ELR (cell line): ENCODE data around the gene DNAH14.
"Not testable (repeated sequence)": the region's sequence is repeated elsewhere in the genome, so short reads cannot be mapped to it uniquely, and the experiment has no call there.

Experiments
- DNase-seq: peaks from one replicate; pipeline ENCODE4 v3.0.0-alpha.2; 2015; ENCODE audit warnings: low read depth

DNAH14 gene

DNA sequence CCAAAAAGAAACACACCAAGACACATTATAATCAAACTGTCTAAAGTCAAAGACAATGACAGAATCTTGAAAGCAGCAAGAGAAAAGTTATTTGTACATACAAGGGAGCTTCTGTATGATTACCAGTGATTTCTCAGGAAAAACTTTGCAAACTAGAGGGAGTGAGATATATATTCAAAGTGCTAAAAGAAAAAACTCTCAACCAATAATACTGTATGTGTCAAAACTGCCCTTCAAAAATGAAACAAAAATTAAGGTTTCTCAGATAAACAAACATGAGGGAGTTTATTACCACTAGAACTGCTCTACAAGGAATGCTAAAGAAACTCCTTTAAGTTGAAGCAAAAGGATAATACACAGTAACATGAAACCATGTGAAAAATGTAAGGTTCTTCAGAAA lies 418.9 kb downstream of the DNAH14 start:
- DNase-seq = no peak

DNA sequence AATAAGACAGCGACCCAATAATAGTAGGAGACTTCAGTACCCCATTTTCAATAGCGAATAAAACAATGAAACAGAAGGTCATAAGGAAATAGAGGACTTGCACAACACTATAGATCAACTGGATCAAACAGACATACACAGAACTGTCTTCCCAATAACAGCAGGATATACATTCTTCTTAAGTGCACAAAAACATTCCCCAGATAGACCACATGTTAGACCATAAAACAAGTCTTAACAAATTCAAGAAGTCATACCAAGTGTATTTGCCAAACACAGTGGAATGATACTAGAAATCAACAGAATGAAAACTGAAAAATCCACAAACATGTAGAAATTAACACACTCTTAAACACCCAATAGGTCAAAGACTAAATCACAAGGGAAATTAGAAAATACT lies 420.4 kb downstream of the DNAH14 start:
- DNase-seq = no peak

DNA sequence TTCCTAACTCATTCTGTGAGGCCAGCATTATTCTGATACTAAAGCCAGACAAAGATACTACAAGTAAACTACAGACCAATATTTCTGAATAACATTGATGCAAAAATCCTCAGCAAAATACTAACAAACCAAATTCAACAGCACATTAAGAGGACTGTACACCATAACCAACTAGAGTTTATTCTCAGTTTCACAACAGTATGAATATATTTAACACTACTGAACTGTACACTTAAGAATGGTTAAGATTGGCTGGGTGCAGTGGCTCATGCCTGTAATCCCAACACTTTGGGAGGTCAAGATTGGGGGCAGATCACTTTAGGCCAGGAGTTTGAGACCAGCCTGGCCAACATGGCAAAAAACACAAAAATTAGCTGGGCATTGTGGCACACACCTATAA lies 421.4 kb downstream of the DNAH14 start:
- DNase-seq = no peak

DNA sequence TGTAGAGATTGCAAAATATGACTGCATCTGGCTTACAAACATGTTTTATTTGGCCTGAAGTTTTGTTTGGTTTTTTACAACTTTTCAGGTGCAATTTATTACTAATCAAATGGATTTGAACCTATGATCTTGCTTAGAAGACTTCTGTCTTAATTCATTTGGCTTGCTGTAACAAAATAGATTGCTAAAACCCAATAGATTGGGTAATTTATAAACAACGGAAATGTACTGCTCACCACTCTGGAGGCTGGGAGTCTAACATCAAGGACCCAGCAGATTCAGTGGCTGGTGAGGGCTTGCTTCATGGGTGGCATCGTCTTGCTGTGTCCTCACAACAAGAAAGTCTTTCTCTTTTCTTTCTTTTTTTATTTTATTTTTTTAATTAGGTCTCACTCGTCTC lies 425.4 kb downstream of the DNAH14 start:
- DNase-seq = no peak

DNA sequence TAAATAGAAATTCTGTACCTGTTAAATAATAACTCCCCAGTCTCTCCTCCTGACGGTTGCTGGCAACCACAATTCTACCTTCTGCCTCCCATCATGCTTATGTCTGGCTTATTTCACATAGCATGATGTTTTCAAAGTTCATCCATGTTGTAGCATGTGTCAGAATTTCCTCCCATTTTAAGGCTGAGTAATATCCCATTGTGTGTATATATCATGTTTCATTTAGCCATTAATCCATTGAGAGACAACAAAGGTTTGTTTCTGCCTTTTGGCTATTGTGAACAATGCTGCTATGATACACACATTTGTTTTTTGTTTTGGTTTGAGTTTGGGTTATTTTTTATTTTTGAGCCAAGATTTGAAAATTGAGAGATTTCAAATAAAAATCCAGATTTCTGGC lies 426.4 kb downstream of the DNAH14 start:
- DNase-seq = no peak

DNA sequence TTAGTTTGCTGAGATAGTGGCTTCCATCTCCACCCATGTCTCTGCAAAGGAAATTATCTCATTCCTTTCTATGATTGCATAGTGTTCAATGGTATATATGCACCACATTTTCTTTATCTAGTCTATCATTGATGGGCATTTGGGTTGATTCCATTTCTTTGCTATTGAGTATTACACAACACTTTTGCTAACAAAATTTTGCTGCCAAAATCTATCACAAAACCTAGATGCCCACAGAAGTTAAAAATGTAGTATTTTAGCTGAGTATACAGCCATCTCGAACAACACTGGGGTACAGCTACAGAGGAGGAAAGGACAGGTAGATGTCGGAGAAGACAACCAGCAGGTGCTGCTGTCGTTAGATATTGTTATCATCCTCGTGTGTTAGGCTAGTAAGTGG lies 430.6 kb downstream of the DNAH14 start:
- DNase-seq = no peak

DNA sequence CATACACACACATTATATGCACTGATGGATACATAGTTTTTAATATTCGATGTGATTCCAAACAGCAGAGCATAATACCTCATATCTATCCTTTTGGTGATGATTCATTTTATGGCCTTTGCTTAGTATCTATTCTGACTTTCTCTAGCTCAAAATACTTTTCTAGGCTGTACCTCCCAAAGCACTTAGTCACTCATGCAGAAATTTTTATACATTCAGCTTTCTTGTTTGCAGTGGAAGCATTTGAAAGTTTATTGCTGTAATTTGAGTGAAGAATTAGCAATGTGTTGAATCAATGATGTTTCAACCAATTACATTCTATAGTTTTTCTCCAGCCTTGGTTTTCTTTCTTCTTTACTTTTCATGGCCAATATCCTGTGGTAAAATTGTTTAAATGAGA lies 431.7 kb downstream of the DNAH14 start:
- peak; percentile 6 for DNase-seq

DNA sequence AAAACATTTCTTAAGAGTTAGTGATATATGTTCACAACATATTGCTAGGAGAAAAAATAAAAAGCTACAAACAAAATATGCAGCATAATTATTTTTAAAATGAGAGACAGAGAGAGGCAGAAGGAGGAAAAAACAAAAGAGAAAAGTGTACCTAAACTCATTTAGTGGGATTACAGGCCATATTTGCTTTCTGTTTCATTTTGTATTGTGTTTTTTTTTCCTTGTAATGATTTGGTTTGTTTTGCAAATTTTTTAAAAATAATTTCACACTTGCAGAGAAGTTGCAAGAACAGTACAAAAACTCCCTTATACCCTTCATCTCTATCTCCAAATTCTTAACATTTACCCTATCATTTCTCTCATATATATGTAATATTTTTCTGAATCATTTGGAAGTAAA lies 433.3 kb downstream of the DNAH14 start:
- no peak for DNase-seq

DNA sequence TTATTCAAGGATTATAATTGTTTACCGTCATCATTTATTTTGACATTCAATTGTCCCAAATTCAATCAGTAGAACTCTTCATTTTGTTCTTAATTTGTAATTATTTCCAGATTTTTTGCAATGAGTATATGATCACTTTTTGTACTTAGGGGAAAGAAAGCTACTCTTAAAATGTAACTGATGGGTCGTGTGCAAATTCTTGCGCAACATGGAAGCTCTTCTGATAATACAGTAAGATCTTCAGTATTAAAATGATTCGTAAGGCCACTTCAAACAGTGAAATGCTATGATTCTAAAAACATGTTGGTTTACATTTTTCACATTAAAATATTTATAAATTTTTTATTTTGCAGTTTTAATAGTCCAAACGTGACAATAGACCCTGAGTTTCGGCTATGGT lies 435.0 kb downstream of the DNAH14 start:
- no peak for DNase-seq

DNA sequence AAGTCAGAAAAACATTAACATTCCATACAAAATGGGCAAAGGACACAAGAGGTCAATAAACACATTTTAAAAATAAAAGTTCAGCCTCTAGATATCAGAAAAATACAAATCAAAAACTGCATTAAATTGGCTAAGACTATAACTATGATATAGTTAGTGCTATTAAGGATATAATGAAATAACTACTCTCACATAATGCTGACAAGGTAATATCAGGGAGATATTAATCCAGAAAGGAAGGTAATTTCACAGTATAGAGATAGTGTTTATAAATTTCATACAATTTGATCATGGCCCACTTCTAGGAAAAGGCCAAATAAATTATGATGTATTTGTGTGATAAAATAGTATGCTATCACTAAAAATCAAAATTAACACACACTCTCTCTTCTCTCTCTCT lies 436.5 kb downstream of the DNAH14 start:
- DNase-seq = no peak

DNA sequence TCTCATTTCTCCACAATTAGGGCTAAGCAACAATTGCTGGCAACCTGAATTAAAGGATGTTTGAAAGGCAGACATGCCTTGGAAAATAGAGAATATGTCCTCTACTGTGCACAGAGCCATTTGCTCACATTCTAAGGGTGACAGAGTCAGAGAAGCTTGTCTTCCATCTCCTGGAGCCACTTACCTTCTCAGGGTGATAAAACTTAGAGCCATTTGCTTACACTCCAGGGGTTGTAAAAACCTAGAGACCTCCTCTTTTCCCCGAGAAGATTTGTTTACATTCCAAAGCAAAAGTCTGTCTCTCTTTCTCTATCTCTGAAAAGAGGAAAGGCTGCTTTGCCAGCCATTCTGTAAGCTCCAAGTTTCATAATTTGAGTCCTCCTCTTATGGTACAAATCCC lies 437.1 kb downstream of the DNAH14 start:
- no peak for DNase-seq

DNA sequence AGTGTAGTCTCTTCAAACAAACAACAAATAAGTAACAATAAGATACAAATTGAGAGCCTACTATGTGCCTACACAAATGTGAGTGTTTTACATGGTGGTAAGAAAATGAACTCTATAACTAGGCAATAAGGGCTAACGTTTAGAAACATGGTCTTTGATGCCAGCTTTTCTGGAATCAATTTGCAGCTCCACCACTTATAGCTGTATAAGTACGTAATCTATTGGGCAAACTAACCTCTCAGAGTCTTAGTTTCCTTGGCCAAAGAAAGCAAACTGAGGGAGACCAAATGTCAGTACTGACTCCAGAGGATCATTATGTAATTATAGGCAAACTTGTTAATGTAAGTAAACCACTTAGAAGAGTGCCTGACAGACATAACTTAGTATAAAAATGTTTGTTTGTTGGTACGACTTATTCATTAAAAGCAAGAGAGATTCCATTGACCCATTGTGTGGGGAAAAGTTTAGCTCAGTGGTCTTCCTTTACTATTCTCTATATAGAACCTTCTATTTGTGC lies 438.6 kb downstream of the DNAH14 start:
- no peak for DNase-seq

DNA sequence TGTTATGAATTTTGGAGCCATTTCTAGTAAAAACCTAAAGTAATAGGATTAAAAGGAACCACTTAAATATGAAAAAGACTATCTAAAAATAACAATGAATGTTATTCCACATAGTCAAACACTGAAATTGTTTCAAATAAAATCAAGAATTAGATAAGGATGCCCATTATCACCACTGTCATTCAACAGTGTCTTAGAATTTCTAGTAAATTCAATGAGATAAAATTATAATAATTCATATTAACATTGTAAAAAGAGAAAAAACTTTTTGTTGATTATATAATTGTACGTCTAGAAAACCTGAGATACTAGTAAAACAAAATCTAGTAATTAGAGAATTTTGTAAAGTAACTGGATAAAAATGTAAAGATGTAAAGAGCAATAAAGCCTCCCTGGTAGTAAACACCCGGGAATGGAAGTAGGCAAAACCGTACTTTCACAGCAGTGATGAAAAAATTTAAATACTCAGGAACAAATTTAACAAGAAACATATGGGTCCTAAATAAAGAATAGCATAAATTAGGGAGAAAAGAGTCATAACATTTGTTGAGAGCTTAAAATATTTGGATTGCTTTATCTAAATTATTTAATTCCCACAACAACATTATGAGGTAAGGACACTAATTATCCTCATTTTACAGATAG lies 442.0 kb downstream of the DNAH14 start:
- no peak for DNase-seq

DNA sequence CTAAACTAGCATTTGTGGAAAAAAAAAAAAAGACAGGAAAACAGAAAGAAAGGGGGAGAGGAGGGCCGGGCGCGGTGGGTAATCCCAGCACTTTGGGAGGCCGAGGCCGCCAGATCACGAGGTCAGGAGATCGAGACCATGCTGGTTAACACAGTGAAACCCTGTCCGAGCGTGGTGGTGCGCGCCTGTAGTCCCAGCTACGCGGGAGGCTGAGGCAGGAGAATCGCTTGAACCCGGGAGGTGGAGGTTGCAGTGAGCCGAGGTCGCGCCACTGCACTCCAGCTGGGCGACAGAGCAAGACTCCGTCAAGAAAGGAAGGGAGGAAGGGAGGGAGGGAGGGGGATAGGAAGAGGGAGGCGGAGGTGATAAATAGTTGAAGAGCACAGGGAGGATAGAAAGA lies 443.7 kb downstream of the DNAH14 start:
- DNase-seq = no peak

DNA sequence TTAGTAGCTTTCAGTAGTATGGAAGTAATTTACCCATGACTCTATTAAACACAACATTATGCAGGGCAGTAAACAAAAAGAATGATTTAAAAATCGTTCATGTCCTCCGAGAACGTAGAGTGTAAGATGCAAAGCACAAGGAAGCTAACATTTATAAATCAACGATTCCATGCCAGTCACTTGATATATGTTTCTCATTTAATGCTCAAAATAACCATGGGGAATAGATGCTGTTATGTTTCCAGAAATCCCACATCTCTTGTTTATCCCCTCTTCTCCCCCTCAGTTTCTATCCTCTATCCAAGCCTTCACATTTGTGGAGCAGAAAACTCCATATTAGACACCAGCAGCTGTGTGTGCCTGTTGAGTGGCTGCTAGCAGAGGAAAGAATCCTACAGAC lies 445.5 kb downstream of the DNAH14 start:
- DNase-seq = no peak

DNA sequence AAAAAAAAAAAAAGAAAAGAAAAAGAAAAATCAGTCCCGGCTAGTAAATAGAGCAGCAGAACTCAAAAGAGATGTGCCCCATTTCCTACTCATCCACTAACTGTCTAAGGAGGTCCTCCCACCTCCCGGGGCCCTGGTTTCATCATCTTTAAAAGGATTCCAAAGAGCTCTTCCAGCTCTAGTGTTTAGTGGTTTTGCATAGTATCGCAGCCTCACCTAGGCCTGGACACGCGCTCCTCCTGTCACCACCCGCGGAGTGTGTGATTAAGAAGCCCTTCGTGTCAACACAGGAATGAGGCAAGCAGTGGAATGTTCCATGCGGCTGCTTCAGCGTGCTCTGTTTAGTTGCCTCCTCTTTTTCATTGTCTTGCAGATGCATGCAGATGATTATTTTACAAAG lies 449.4 kb downstream of the DNAH14 start:
- DNase-seq = peak; percentile 26

DNA sequence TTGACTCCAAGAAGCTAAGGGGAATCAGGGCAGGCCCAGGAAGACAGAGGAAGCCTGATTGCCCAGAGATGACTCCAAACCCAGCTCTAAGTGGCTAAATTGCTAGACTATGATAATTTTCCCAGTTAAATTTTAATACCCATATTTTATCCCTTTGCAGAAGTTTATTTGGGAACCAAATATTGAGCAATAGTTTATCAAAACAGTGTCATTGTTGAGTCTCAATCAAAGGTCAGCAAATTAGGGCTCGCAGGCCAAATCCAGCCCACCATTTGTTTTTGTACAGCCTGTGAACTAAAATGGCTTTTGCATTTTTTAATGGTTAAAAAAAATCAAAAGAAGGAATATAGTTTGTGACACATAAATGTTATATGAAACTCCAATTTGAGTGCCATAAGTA lies 451.2 kb downstream of the DNAH14 start:
- no peak for DNase-seq

DNA sequence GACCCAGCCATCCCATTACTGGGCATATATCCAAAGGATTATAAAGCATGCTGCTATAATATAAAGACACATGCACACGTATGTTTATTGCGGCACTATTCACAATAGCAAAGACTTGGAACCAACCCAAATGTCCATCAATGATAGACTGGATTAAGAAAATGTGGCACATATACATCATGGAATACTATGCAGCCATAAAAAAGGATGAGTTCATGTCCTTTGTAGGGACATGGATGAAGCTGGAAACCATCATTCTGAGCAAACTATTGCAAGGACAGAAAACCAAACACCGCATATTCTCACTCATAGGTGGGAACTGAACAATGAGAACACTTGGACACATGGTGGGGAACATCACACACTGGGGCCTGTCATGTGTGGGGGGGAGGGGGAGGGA lies 457.4 kb downstream of the DNAH14 start:
- not testable (repeated sequence) for DNase-seq

DNA sequence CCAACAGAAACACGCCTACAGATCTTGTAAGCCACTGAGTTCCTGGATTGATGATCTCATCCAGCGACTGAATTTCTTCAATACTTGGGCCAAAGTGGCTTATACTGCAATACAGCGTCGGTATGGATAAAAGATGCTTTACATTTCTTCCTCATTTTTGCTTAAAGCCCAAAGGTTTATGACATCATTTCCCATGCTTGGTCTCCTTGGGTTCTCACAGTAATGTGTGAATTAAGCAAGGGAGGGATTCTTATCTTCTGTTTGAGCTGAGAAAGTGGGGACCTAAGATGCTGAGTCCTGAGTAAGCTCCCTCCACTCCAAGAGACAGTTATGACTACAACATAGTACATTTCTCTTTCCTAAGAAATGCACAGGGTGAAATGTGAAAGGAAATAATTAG lies 458.9 kb downstream of the DNAH14 start:
- DNase-seq = no peak

DNA sequence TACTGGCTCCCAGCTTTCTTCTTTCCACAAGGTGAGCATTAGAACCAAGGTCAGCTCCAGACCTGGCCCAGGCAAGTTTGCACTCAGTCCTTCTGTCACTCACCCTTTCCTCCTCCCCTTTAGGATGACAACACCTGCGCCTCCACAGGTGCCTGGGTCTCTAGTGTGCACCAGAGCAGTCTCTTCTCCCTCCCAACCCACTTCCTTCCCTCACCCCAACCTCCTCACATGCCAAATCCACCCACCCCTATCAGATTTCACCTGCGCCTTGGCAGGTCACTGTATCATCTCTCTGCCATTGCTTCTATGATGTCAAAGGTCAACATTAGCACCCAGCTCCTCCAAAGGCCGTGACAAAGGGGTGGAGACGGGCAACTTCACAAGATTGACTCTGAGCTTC lies 460.4 kb downstream of the DNAH14 start:
- no peak for DNase-seq

DNA sequence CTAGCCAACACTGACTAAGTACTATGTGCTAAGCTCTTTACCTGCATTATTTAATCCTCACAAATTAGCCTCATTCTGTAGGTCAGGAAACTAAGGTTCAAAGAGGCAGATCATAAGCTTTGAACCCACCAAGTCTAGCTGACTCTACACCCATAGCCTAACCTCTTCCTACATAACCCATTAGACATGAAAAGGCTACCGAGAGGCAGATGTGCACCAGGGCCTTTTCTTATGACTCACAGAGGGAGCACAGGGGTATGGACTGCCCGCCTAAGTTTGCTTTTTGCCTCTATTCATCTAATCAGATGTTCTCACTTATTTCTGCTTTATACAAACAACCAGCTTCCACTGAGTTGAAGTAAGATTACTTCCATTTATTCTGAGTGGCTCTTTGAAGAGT lies 466.9 kb downstream of the DNAH14 start:
- no peak for DNase-seq

DNA sequence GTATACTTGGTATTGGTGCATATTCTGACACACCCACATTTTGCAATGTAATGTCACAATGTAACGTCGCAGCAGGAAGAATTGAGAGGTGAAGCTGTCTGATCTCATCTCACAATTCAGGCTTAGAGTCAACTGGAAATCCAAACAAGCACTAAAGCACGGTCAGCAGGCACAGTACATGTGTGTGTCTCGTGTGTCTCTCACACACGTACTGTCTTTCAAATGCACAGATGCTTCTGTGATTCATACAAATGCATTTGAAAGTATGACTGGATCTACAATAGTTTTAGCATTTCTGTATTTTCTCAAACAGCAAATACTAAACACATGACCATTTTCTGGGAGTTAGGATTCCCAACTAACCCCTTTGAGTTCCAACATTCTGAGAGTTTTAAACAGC lies 471.5 kb downstream of the DNAH14 start:
- DNase-seq = no peak

DNA sequence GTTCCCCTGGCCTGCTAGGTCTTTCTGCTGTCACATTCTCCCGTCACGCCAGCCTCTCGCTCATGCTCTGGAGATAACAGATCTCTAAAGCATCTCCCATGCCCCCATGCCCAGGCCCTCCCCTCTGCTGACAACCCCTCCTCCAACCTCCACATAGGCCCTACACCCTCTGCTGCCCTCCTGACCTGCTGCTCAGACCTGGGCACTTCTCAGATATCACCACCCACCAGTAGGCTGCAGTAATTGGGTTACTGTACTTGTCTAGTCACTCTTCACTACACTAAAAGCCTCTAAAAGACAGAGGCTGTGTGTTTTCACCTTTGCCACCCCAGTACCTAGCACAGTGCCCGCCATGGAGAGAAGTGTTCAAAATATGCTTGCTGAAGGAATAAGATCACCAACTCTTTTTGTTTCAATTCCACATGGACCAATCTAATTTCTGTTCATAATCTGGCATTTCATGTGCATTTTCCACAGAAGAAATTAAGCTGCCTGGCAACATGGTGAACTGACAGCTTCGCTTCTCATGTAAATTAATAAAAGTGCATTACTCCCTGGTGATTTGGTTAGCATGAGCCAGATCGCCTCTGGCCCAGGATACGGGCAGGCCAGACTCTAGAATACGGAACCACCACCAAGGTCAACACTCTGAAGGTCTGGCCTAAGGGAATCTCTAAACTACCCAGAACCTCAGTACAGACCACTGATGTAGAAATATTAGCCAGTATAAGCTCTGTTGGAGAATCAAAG lies 477.7 kb downstream of the DNAH14 start:
- DNase-seq = no peak

DNA sequence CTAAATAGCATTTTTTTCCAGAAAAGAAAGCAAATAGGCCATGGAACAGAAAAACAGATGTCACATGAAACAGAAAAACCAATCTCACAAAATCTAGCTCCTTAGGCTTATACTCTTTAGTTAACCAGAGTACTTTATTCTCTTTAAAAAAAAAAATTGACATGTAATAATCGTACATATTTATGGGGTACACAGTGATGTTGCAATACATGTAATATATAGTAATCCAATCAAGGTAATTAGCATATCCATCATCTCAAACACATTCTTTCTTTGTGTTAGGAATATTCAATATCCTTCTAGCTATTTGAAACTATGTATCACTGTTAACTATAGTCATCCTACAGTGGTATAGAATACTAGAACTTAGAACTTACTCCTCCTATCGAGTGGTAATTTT lies 478.3 kb downstream of the DNAH14 start:
- DNase-seq = no peak
